Forelimb muscle (tissue), 1 donor: ENCODE measurements around the gene SLC24A1. TPM values are rescaled to one million over a fixed set of nuclear protein-coding genes. Genes with fewer than 3 reads are reported as not detected.

ENCODE experiments used
- DNase-seq: peaks from one replicate; pipeline ENCODE4 v3.0.0-alpha.2; 2013; ENCODE audit warnings: low read depth
- polyA plus RNA-seq: library from polyadenylated mRNA; unstranded; fragments of 120-200 nt; gene quantifications from one replicate; pipeline ENCODE4 v1.2.1, GENCODE V29; 2013; ENCODE audit not compliant: insufficient read length

Gene SLC24A1
- polyA plus RNA-seq, 1 donor: 7.2 TPM

GRCh38 chr15:65651831-65652749, 30.4 kb downstream of the SLC24A1 start:
- no peak for DNase-seq

- DNase-seq: no peak
Observed at GRCh38 chr15:65653341-65653740, 31.6 kb downstream of the SLC24A1 start.

- no peak for DNase-seq
Observed at GRCh38 chr15:65653801-65654521, 32.2 kb downstream of the SLC24A1 start.

GRCh38 chr15:65655026-65655425, 33.3 kb downstream of the SLC24A1 start:
- DNase-seq: no peak

GRCh38 chr15:65655457-65655856, 33.7 kb downstream of the SLC24A1 start:
- no peak for DNase-seq

- DNase-seq: no peak
Observed at GRCh38 chr15:65659502-65660052, 37.8 kb downstream of the SLC24A1 start.

- no peak for DNase-seq
Observed at GRCh38 chr15:65660927-65661326, 39.2 kb downstream of the SLC24A1 start.

- no peak for DNase-seq
Observed at GRCh38 chr15:65663521-65663920, 41.8 kb downstream of the SLC24A1 start.

GRCh38 chr15:65666257-65666656, 44.5 kb downstream of the SLC24A1 start:
- DNase-seq: no peak

GRCh38 chr15:65675551-65675950, 53.8 kb downstream of the SLC24A1 start:
- no peak for DNase-seq

- no peak for DNase-seq
Observed at GRCh38 chr15:65676123-65676522, 54.4 kb downstream of the SLC24A1 start.

GRCh38 chr15:65680544-65680943, 58.8 kb downstream of the SLC24A1 start:
- no peak for DNase-seq

- DNase-seq: no peak
Observed at GRCh38 chr15:65682404-65682911, 60.7 kb downstream of the SLC24A1 start.

GRCh38 chr15:65688462-65688861, 66.7 kb downstream of the SLC24A1 start:
- no peak for DNase-seq

- DNase-seq: no peak
Observed at GRCh38 chr15:65690173-65690572, 68.4 kb downstream of the SLC24A1 start.

- DNase-seq: no peak
Observed at GRCh38 chr15:65690778-65691177, 69.0 kb downstream of the SLC24A1 start.

GRCh38 chr15:65695081-65695480, 73.3 kb downstream of the SLC24A1 start:
- no peak for DNase-seq

Other genes with a start within 250 kb of the SLC24A1 start
- 3.7 TPM for gene IGDCC3, start 243.9 kb upstream of the SLC24A1 start, polyA plus RNA-seq
- gene IGDCC4, start 199.0 kb upstream of the SLC24A1 start, polyA plus RNA-seq: 95.6 TPM
- 24.5 TPM for gene DPP8, start 104.2 kb upstream of the SLC24A1 start, polyA plus RNA-seq
- 38.4 TPM for gene HACD3, start 91.5 kb upstream of the SLC24A1 start, polyA plus RNA-seq
- gene INTS14, start 10.8 kb upstream of the SLC24A1 start, polyA plus RNA-seq: 21.4 TPM
- 12.1 TPM for gene DENND4A, start 170.4 kb downstream of the SLC24A1 start, polyA plus RNA-seq
- 149 TPM for gene RAB11A, start 247.6 kb downstream of the SLC24A1 start, polyA plus RNA-seq